GM12878 (cell line): ENCODE measurements around the gene TMPRSS6. TPM values are rescaled to one million over a fixed set of nuclear protein-coding genes. Genes with fewer than 3 reads are reported as not detected.

Experiments
- ATAC-seq: fragments of 200-7000 bp; cut with Tn5 transposase; 3 replicates; pipeline ENCODE4 v1.9.1; 2020; ENCODE audit warnings: mild to moderate bottlenecking, moderate library complexity
- BruUV-seq: library from RNA; stranded (reverse); fragments of 400-500 nt; replicated peaks from 2 replicates; lab custom pipeline; 2021; lab: Mats Ljungman, UMichigan
- CTCF ChIA-PET: fragments of 300-600 bp; sonication (Branson Sonifier 250); formaldehyde crosslinking; extraction: SDS; loops from one replicate; lab custom pipeline; 2021; ENCODE audit warnings: inconsistent platforms; lab: Yijun Ruan, JAX
- POLR2A ChIA-PET: fragments of 350-600 bp; formaldehyde crosslinking; extraction: SDS; loops from one replicate; lab custom pipeline; 2021; ENCODE audit warnings: inconsistent platforms; lab: Charles Lee
- RAD21 ChIA-PET: fragments of 300-600 bp; sonication (Branson Sonifier 250); formaldehyde crosslinking; loops from one replicate; lab custom pipeline; 2023; ENCODE audit warnings: antibody characterized with exemption; ENCODE audit not compliant: unreplicated experiment; lab: Charles Lee
- SMC1A ChIA-PET: fragments of 300-600 bp; sonication (Branson Sonifier 250); formaldehyde crosslinking; loops from one replicate; lab custom pipeline; 2023; ENCODE audit not compliant: unreplicated experiment, uncharacterized antibody; lab: Charles Lee
- DNase-seq: peaks from one replicate; pipeline ENCODE4 v3.0.0-alpha.2; 2011; ENCODE audit warnings: low read depth, low spot score
- FAIRE-seq: peaks from 3 replicates; lab custom pipeline; 2011; peaks lifted over from hg19 to GRCh38; lab: Jason Lieb, UNC
- H2AFZ ChIP-seq: 2 replicates; pipeline ENCODE4 v1.6.0; 2011; ENCODE audit warnings: low read depth, low read length, control low read depth; ENCODE audit not compliant: control insufficient read depth
- H3K27ac ChIP-seq: 2 replicates; pipeline ENCODE4 v1.5.1; 2011; ENCODE audit warnings: control low read depth; ENCODE audit not compliant: control insufficient read depth, insufficient read depth
- H3K27me3 ChIP-seq, 2 experiments: replicated peaks in 1 of 2; 2 replicates each; pipeline versions ENCODE4 v1.6.0 to v1.6.1; 2011; ENCODE audit warnings: low read length in 1 of 2; ENCODE audit not compliant: control insufficient read depth in 2 of 2, insufficient read depth in 2 of 2
- H3K36me3 ChIP-seq, 2 experiments: 2 replicates each; pipeline ENCODE4 v1.5.1; 2011; ENCODE audit warnings: low read length in 1 of 2; ENCODE audit not compliant: control insufficient read depth in 2 of 2, insufficient read depth in 2 of 2
- H3K4me1 ChIP-seq: 2 replicates; pipeline ENCODE4 v1.6.1; 2011; ENCODE audit warnings: mild to moderate bottlenecking, low read length, moderate library complexity, mixed read lengths; ENCODE audit not compliant: control insufficient read depth, insufficient read depth
- H3K4me2 ChIP-seq: 2 replicates; pipeline ENCODE4 v1.6.0; 2011; ENCODE audit warnings: control low read depth; ENCODE audit not compliant: control insufficient read depth, insufficient read depth
- H3K4me3 ChIP-seq: fragments of 200-600 bp; sonication (generic); 2 replicates; pipeline ENCODE4 v1.5.1; 2016
- H3K79me2 ChIP-seq: 2 replicates; pipeline ENCODE4 v1.6.0; 2011; ENCODE audit warnings: low read length; ENCODE audit not compliant: control insufficient read depth, insufficient read depth
- H3K9ac ChIP-seq: 2 replicates; pipeline ENCODE4 v1.8.0; 2011; ENCODE audit warnings: low read length, control low read depth, mixed read lengths; ENCODE audit not compliant: control insufficient read depth, insufficient read depth
- H3K9me3 ChIP-seq: replicated peaks from 3 replicates; pipeline ENCODE4 v1.5.1; 2011; ENCODE audit warnings: mild to moderate bottlenecking, low read length; ENCODE audit not compliant: control insufficient read depth, insufficient read depth
- H4K20me1 ChIP-seq: 2 replicates; pipeline ENCODE4 v1.6.0; 2011; ENCODE audit not compliant: control insufficient read depth, insufficient read depth
- GATAD2B ChIP-seq: fragments of 450-650 bp; conservative IDR thresholded peaks from 2 replicates; pipeline ENCODE4 v1.6.1; 2017; ENCODE audit warnings: low read depth, mild to moderate bottlenecking, moderate library complexity
- IKZF1 ChIP-seq: fragments of 450-650 bp; conservative IDR thresholded peaks from 2 replicates; pipeline ENCODE4 v1.6.1; 2017; ENCODE audit warnings: antibody characterized with exemption, mild to moderate bottlenecking
- IRF4 ChIP-seq: IDR thresholded peaks from 2 replicates; pipeline ENCODE4 v1.6.1; 2011; ENCODE audit warnings: low read depth, low read length
- MEF2A ChIP-seq: IDR thresholded peaks from 2 replicates; pipeline ENCODE4 v1.6.1; 2011; ENCODE audit warnings: low read depth, mild to moderate bottlenecking, low read length, moderate library complexity; ENCODE audit not compliant: insufficient read depth
- MTA2 ChIP-seq: fragments of 450-650 bp; IDR thresholded peaks from 2 replicates; pipeline ENCODE4 v1.6.1; 2016; ENCODE audit warnings: low read depth, mild to moderate bottlenecking, moderate library complexity
- MXI1 ChIP-seq: fragments of 150-350 bp; IDR thresholded peaks from 2 replicates; pipeline ENCODE4 v1.6.1; 2011; ENCODE audit warnings: low read depth, mild to moderate bottlenecking, inconsistent platforms, low read length, improper control_type of control experiment
- MYC ChIP-seq: IDR thresholded peaks from 2 replicates; pipeline ENCODE4 v1.6.1; 2011; ENCODE audit warnings: mild to moderate bottlenecking, low read length, moderate library complexity, inconsistent platforms; ENCODE audit not compliant: insufficient read depth, insufficient replicate concordance, insufficient read length, severe bottlenecking
- NFXL1 ChIP-seq: fragments of 450-650 bp; IDR thresholded peaks from 2 replicates; pipeline ENCODE4 v1.6.1; 2017; ENCODE audit warnings: antibody characterized with exemption, mild to moderate bottlenecking, borderline replicate concordance
- PML ChIP-seq: IDR thresholded peaks from 2 replicates; pipeline ENCODE4 v1.6.1; 2012; ENCODE audit warnings: low read length, inconsistent platforms
- RAD51 ChIP-seq: fragments of 450-650 bp; IDR thresholded peaks from 2 replicates; pipeline ENCODE4 v1.6.1; 2016; ENCODE audit warnings: moderate library complexity, mild to moderate bottlenecking, inconsistent platforms
- SPI1 ChIP-seq: IDR thresholded peaks from 2 replicates; pipeline ENCODE4 v1.6.1; 2011; ENCODE audit warnings: low read depth, mild to moderate bottlenecking, low read length, moderate library complexity, borderline replicate concordance; ENCODE audit not compliant: insufficient read depth
- TCF3 ChIP-seq: IDR thresholded peaks from 2 replicates; pipeline ENCODE4 v1.6.1; 2012; ENCODE audit warnings: low read depth, mild to moderate bottlenecking, low read length, borderline replicate concordance; ENCODE audit not compliant: insufficient read depth
- TCF7 ChIP-seq: IDR thresholded peaks from 2 replicates; pipeline ENCODE4 v1.6.1; 2014; ENCODE audit warnings: antibody characterized with exemption, borderline replicate concordance
- ZBED1 ChIP-seq: IDR thresholded peaks from 2 replicates; pipeline ENCODE4 v1.6.1; 2016; ENCODE audit warnings: borderline replicate concordance
- ZNF207 ChIP-seq: fragments of 450-650 bp; IDR thresholded peaks from 2 replicates; pipeline ENCODE4 v1.6.1; 2014; ENCODE audit warnings: antibody characterized with exemption, mild to moderate bottlenecking, borderline replicate concordance
- WGBS: methylation state at CpG from one replicate; pipeline ENCODE4 v1.1.6; 2016; ENCODE audit warnings: low lambda C conversion rate; ENCODE audit not compliant: insufficient replicate concordance, insufficient coverage; ENCODE audit errors: missing lambda C conversion rate; 5-methylcytosine and 5-hydroxymethylcytosine counted together
- in situ Hi-C: fragments of 300-500 bp; cut with MboI; formaldehyde crosslinking; loops from 9 replicates; pipeline ENCODE4 v1.14.3; 2018; ENCODE audit warnings: mixed read lengths
- intact Hi-C: fragments of 100-400 bp; cut with micrococcal nuclease; formaldehyde crosslinking; loops from one replicate; pipeline ENCODE4 v1.14.2; 2022; ENCODE audit not compliant: unreplicated experiment
- polyA plus RNA-seq, 11 experiments: library from polyadenylated mRNA; depleted of rRNA in 4 of 11; unstranded in 6 of 11; stranded (reverse) in 5 of 11; fragments of >200 nt; fragmentation: Nextera tagmentation in 4 of 11; fragmentation: Illumina TruSeq in 1 of 11; extraction: Ambion mirVana in 4 of 11; extraction: Trizol in 1 of 11; gene quantifications; 1 replicate in 1 of 11; 2 replicates in 10 of 11; pipeline versions ENCODE4 v1.2.1 to v1.2.3, GENCODE V29; 2011 to 2016; ENCODE audit warnings: inconsistent platforms in 2 of 11, missing spikeins in 2 of 11, low read depth in 1 of 11
- total RNA-seq, 4 experiments: library from RNA; depleted of rRNA in 3 of 4; stranded (reverse); fragments of >200 nt in 3 of 4; fragmentation: Illumina TruSeq in 1 of 4; extraction: Trizol in 1 of 4; gene quantifications; 2 replicates each; pipeline versions ENCODE4 v1.2.1 to v1.2.3, GENCODE V29; 2013 to 2021
- TF ChIP-seq, protein P1 (sequence below): fragments of 450-650 bp; IDR thresholded peaks from 2 replicates; pipeline ENCODE4 v1.6.1; 2016; ENCODE audit warnings: mild to moderate bottlenecking, moderate library complexity, borderline replicate concordance
- TF ChIP-seq, protein P2 (sequence below): fragments of 450-650 bp; IDR thresholded peaks from 2 replicates; pipeline ENCODE4 v1.6.1; 2016; ENCODE audit warnings: mild to moderate bottlenecking

TMPRSS6 gene
- total and polyA plus RNA-seq, 10 of the 15 experiments (the other 5 are each of a cell fraction or from before 2014, with no cell fraction given): 0.06 to 0.69 (median 0.19) TPM; not detected in 6

DNA sequence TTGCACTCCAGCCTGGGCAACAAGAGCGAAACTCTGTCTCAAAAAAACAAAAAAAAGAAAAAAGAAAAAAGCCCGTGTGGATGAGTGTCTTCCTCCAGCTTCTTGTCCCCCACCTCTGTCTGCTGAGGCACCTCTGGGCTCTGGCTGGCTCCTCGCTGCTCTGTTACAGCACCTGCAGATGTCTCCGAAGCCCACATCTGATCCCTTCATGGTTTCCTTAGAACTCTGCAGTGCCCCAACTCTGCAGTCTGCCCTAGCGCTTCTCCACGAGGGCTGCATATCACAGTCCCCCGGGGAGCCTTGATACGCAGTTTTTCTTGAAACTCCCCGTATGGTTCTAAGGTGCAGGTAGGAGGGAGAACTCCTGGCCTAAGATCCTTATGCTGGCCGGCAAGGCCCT lies 42.1 kb downstream of the TMPRSS6 start (continued):
- TF ChIP-seq, protein P1, sequence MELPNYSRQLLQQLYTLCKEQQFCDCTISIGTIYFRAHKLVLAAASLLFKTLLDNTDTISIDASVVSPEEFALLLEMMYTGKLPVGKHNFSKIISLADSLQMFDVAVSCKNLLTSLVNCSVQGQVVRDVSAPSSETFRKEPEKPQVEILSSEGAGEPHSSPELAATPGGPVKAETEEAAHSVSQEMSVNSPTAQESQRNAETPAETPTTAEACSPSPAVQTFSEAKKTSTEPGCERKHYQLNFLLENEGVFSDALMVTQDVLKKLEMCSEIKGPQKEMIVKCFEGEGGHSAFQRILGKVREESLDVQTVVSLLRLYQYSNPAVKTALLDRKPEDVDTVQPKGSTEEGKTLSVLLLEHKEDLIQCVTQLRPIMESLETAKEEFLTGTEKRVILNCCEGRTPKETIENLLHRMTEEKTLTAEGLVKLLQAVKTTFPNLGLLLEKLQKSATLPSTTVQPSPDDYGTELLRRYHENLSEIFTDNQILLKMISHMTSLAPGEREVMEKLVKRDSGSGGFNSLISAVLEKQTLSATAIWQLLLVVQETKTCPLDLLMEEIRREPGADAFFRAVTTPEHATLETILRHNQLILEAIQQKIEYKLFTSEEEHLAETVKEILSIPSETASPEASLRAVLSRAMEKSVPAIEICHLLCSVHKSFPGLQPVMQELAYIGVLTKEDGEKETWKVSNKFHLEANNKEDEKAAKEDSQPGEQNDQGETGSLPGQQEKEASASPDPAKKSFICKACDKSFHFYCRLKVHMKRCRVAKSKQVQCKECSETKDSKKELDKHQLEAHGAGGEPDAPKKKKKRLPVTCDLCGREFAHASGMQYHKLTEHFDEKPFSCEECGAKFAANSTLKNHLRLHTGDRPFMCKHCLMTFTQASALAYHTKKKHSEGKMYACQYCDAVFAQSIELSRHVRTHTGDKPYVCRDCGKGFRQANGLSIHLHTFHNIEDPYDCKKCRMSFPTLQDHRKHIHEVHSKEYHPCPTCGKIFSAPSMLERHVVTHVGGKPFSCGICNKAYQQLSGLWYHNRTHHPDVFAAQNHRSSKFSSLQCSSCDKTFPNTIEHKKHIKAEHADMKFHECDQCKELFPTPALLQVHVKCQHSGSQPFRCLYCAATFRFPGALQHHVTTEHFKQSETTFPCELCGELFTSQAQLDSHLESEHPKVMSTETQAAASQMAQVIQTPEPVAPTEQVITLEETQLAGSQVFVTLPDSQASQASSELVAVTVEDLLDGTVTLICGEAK: no peak
- TF ChIP-seq TCF7: no peak

DNA sequence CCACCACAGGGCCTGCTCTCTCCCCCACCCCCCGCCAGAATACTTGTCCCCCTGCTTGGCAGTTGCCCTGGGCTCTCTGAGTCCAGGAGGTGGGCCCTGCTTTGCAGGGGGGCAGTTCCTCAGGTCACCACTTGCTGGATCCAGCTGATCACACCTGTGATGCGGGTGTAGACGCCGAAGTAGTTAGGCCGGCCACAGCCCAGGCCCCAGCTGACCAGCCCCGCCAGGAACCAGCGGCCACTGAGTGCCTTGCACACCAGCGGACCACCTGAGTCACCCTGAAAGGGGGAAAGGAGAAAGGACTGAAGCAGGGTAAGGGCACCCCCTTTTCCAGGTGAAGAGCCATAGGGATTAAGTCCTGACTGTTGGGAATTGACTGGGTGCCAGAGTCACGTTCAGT lies 43.6 kb downstream of the TMPRSS6 start:
- Histone ChIP-seq H3K27ac (no peak overlapping the region), H2AFZ (no peak overlapping the region), H3K36me3 (no peaks in the 10 kb centered on the region), H3K4me2 (no peak overlapping the region), H3K4me1 (peaks cover 5% of the 10 kb centered on the region), H3K9ac (no peak overlapping the region), H3K4me3 (no peak overlapping the region), H3K9me3 (no peaks in the 10 kb centered on the region), H3K27me3 (peaks cover 3 to 5% of the 10 kb centered on the region in 2 experiments; a peak in 3 of 4 replicates), H3K79me2 (no peaks in the 10 kb centered on the region), H4K20me1 (no peaks in the 10 kb centered on the region)
- ChIA-PET RAD21 (no interaction called here), CTCF (no interaction called here), SMC1A (interaction anchor here (1.2 kb wide), 1 partner anchor 10 kb away, joined by 3 read pairs; no protein-coding TSS in a partner anchor), POLR2A (no interaction called here)
- no peak for FAIRE-seq
- BruUV-seq: no TSS peak
- no peak for ATAC-seq
- no peak for DNase-seq
- WGBS: 78% methylated on average over 8 of the region's 9 CpGs
- in situ Hi-C loops: no loop called here
- intact Hi-C loops: no loop called here
- TF ChIP-seq IKZF1 (no peak), PML (no peak), MTA2 (no peak), TCF3 (no peak), MEF2A (no peak), RAD51 (no peak), ZBED1 (no peak), MYC (no peak), IRF4 (no peak), NFXL1 (no peak), SPI1 (no peak), ZNF207 (no peak), MXI1 (no peak), GATAD2B (no peak)
- TF ChIP-seq, protein P2, sequence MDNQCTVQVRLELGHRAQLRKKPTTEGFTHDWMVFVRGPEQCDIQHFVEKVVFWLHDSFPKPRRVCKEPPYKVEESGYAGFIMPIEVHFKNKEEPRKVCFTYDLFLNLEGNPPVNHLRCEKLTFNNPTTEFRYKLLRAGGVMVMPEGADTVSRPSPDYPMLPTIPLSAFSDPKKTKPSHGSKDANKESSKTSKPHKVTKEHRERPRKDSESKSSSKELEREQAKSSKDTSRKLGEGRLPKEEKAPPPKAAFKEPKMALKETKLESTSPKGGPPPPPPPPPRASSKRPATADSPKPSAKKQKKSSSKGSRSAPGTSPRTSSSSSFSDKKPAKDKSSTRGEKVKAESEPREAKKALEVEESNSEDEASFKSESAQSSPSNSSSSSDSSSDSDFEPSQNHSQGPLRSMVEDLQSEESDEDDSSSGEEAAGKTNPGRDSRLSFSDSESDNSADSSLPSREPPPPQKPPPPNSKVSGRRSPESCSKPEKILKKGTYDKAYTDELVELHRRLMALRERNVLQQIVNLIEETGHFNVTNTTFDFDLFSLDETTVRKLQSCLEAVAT: no peak
